CD4-positive, alpha-beta T cell (primary cell): ENCODE results near the gene MBTPS2. TPM values are rescaled to one million over a fixed set of nuclear protein-coding genes. Genes with fewer than 3 reads are reported as not detected.

Experiments
- ATAC-seq: fragments of 200-7000 bp; cut with Tn5 transposase; one replicate; pipeline ENCODE4 v1.10.0; 2022; ENCODE audit warnings: mild to moderate bottlenecking; ENCODE audit not compliant: poor library complexity
- CTCF ChIA-PET: fragments of 350-600 bp; sonication (Branson Sonifier 250); formaldehyde crosslinking; loops from one replicate; lab custom pipeline; 2021; ENCODE audit warnings: antibody characterized with exemption, inconsistent platforms; lab: Charles Lee
- POLR2A ChIA-PET: fragments of 350-600 bp; sonication (Branson Sonifier 250); formaldehyde crosslinking; loops from one replicate; lab custom pipeline; 2021; ENCODE audit warnings: antibody characterized with exemption, inconsistent platforms; lab: Charles Lee
- DNase-seq, 14 experiments: peaks; one replicate each; pipeline ENCODE4 v3.0.0-alpha.2; 2013 to 2020; ENCODE audit warnings: mixed read lengths in 2 of 14
- H3K27ac ChIP-seq, 2 donors: one replicate each; pipeline versions ENCODE4 v1.5.1 to v1.7.0; 2013; ENCODE audit warnings: low read length in 2 of 2, low read depth in 1 of 2, mild to moderate bottlenecking in 1 of 2
- H3K27me3 ChIP-seq, 2 experiments: 1 replicate in 1 of 2; 2 replicates in 1 of 2; pipeline versions ENCODE4 v1.6.1 to v1.7.0; 2013; ENCODE audit warnings: low read length in 2 of 2, control low read depth in 1 of 2, mild to moderate bottlenecking in 1 of 2, moderate library complexity in 1 of 2; ENCODE audit not compliant: insufficient read depth in 2 of 2, control insufficient read depth in 1 of 2
- H3K36me3 ChIP-seq: one replicate; pipeline ENCODE4 v1.6.1; 2013; ENCODE audit warnings: low read length, control low read depth; ENCODE audit not compliant: insufficient read depth
- H3K4me1 ChIP-seq: one replicate; pipeline ENCODE4 v1.6.1; 2013; ENCODE audit warnings: low read length, control low read depth; ENCODE audit not compliant: insufficient read depth
- H3K4me3 ChIP-seq: one replicate; pipeline ENCODE4 v1.5.1; 2013; ENCODE audit warnings: mild to moderate bottlenecking, low read length, moderate library complexity
- H3K9me3 ChIP-seq, 2 experiments: 1 replicate in 1 of 2; 2 replicates in 1 of 2; pipeline versions ENCODE4 v1.6.1 to v1.7.0; 2013; ENCODE audit warnings: low read length in 2 of 2, mild to moderate bottlenecking in 2 of 2, control low read depth in 1 of 2, moderate library complexity in 1 of 2; ENCODE audit not compliant: control insufficient read depth in 1 of 2, insufficient read depth in 1 of 2
- H3K27ac Mint-ChIP-seq: one replicate; pipeline ENCODE4 v1.8.0; 2020; ENCODE audit warnings: mixed read lengths
- H3K27me3 Mint-ChIP-seq: one replicate; pipeline ENCODE4 v1.8.0; 2021; ENCODE audit warnings: mixed read lengths
- H3K36me3 Mint-ChIP-seq: one replicate; pipeline ENCODE4 v1.8.0; 2021; ENCODE audit warnings: low read depth, mixed read lengths
- H3K4me1 Mint-ChIP-seq: one replicate; pipeline ENCODE4 v1.8.0; 2021; ENCODE audit warnings: low read depth, mixed read lengths
- H3K4me3 Mint-ChIP-seq: one replicate; pipeline ENCODE4 v1.8.0; 2020; ENCODE audit warnings: mild to moderate bottlenecking, mixed read lengths
- H3K9me3 Mint-ChIP-seq: one replicate; pipeline ENCODE4 v1.8.0; 2020; ENCODE audit warnings: mixed read lengths
- CTCF ChIP-seq: fragments of 200-600 bp; IDR thresholded peaks from one replicate; pipeline ENCODE4 v1.8.0; 2022; ENCODE audit warnings: antibody characterized with exemption, mild to moderate bottlenecking
- intact Hi-C, 2 experiments: fragments of 100-400 bp; cut with DNase I in 1 of 2; cut with micrococcal nuclease in 1 of 2; formaldehyde crosslinking; loops; one replicate each; pipeline versions ENCODE4 v1.15.1 to v1.9.0; 2023 to 2025; cut with DNase I, micrococcal nuclease
- total RNA-seq, 174 experiments: library from RNA in 2 of 174; stranded (reverse) in 2 of 174; gene quantifications; one replicate each; pipeline ENCODE4 v1.2.3 and lab custom pipeline; 2021 to 2026

The MBTPS2 gene
- total RNA-seq, 2 experiments from 2014 or later, result 3.1 to 3.4 TPM

- no peaks in the 10 kb centered on the region for H3K9me3 ChIP-seq
- Mint-ChIP-seq H3K4me3 (no peak overlapping the region), H3K4me1 (no peaks in the 10 kb centered on the region), H3K9me3 (no peaks in the 10 kb centered on the region), H3K27ac (no peak overlapping the region), H3K36me3 (peaks cover 46% of the 10 kb centered on the region), H3K27me3 (no peaks in the 10 kb centered on the region)
- H3K4me1 ChIP-seq, result no peaks in the 10 kb centered on the region
- POLR2A ChIA-PET, result no interaction called here
- H3K36me3 ChIP-seq, result peaks cover 26% of the 10 kb centered on the region
- no peak overlapping the region for H3K27ac ChIP-seq
- no peak overlapping the region for H3K4me3 ChIP-seq
- intact Hi-C loops, result no loop called here
- TF ChIP-seq CTCF, result no peak
- CTCF ChIA-PET, result no interaction called here
- no peaks in the 10 kb centered on the region for H3K27me3 ChIP-seq
- no peak for ATAC-seq
- no peak for DNase-seq
These were observed 17.1 kb downstream of the MBTPS2 start for GRCh38 chrX:21856504-21856903.

- Mint-ChIP-seq H3K27me3 (no peaks in the 10 kb centered on the region), H3K9me3 (no peaks in the 10 kb centered on the region), H3K4me3 (no peak overlapping the region), H3K27ac (no peak overlapping the region), H3K36me3 (peaks cover 5% of the 10 kb centered on the region), H3K4me1 (no peaks in the 10 kb centered on the region)
- Histone ChIP-seq H3K27me3 (no peaks in the 10 kb centered on the region), H3K4me3 (no peak overlapping the region), H3K27ac (no peak overlapping the region), H3K9me3 (no peaks in the 10 kb centered on the region), H3K4me1 (no peaks in the 10 kb centered on the region), H3K36me3 (no peaks in the 10 kb centered on the region)
- intact Hi-C loops, result no loop called here
- ATAC-seq (no peak), DNase-seq (no peak)
- ChIA-PET POLR2A (no interaction called here), CTCF (no interaction called here)
- no peak for TF ChIP-seq CTCF
These were observed 23.8 kb downstream of the MBTPS2 start for GRCh38 chrX:21863241-21863640.

- Histone ChIP-seq H3K9me3 (no peaks in the 10 kb centered on the region), H3K4me1 (no peaks in the 10 kb centered on the region), H3K4me3 (no peak overlapping the region), H3K36me3 (no peaks in the 10 kb centered on the region), H3K27me3 (no peaks in the 10 kb centered on the region), H3K27ac (no peak overlapping the region)
- Mint-ChIP-seq H3K9me3 (no peaks in the 10 kb centered on the region), H3K4me1 (no peaks in the 10 kb centered on the region), H3K27me3 (no peaks in the 10 kb centered on the region), H3K27ac (no peak overlapping the region), H3K36me3 (peaks cover 4% of the 10 kb centered on the region), H3K4me3 (no peak overlapping the region)
- ATAC-seq (no peak), DNase-seq (no peak)
- ChIA-PET POLR2A (no interaction called here), CTCF (no interaction called here)
- intact Hi-C loops, result no loop called here
- TF ChIP-seq CTCF, result no peak
These were observed 26.0 kb downstream of the MBTPS2 start for GRCh38 chrX:21865436-21865835.
